NCI-H69 (cell line): Measurements from ENCODE around the gene HCAR1.
A peak's percentile ranks its signal among the peaks of the same experiment; 100 is the strongest.
"Not testable (repeated sequence)": the region's sequence is repeated elsewhere in the genome, so short reads cannot be mapped to it uniquely, and the experiment has no call there.

ENCODE experiments used
- DNase-seq: peaks from one replicate; lab custom pipeline; 2025; lab: John Stamatoyannopoulos, UW

Gene HCAR1

GRCh38 chr12:122721057-122721545, 9.5 kb downstream of the HCAR1 start:
- no peak for DNase-seq

GRCh38 chr12:122716658-122717057, 14.0 kb downstream of the HCAR1 start, which contains the start of gene HCAR3:
TSS of gene HCAR3 (minus strand) at chr12:122716811. CDS start at chr12:122716737, 74 bp downstream.
- DNase-seq: not testable (repeated sequence)

GRCh38 chr12:122715211-122715610, 15.4 kb downstream of the HCAR1 start:
- not testable (repeated sequence) for DNase-seq

GRCh38 chr12:122713491-122714188, 17.0 kb downstream of the HCAR1 start:
- not testable (repeated sequence) for DNase-seq

GRCh38 chr12:122711266-122711665, 19.4 kb downstream of the HCAR1 start:
- DNase-seq: not testable (repeated sequence)

GRCh38 chr12:122710341-122710740, 20.3 kb downstream of the HCAR1 start:
- not testable (repeated sequence) for DNase-seq

GRCh38 chr12:122709287-122709686, 21.4 kb downstream of the HCAR1 start:
- not testable (repeated sequence) for DNase-seq

GRCh38 chr12:122703841-122704240, 26.8 kb downstream of the HCAR1 start:
- not testable (repeated sequence) for DNase-seq

- not testable (repeated sequence) for DNase-seq
Measured at GRCh38 chr12:122702890-122703611, 27.6 kb downstream of the HCAR1 start, which contains the start of gene HCAR2. TSS of gene HCAR2 (minus strand) at chr12:122703357. CDS start at chr12:122703283, 74 bp downstream.

- peak; percentile 9 for DNase-seq
Measured at GRCh38 chr12:122701481-122701880, 29.2 kb downstream of the HCAR1 start.

GRCh38 chr12:122700038-122700710, 30.5 kb downstream of the HCAR1 start:
- DNase-seq: not testable (repeated sequence)

GRCh38 chr12:122696922-122697321, 33.7 kb downstream of the HCAR1 start:
- DNase-seq: not testable (repeated sequence)

- no peak for DNase-seq
Measured at GRCh38 chr12:122691566-122691965, 39.1 kb downstream of the HCAR1 start.

- DNase-seq: no peak
Measured at GRCh38 chr12:122688291-122688690, 42.4 kb downstream of the HCAR1 start.

- peak; percentile 52 for DNase-seq
Measured at GRCh38 chr12:122687086-122687485, 43.6 kb downstream of the HCAR1 start.

GRCh38 chr12:122686538-122686937, 44.1 kb downstream of the HCAR1 start:
- DNase-seq: no peak

- peak; percentile 67 for DNase-seq
Measured at GRCh38 chr12:122684297-122684813, 46.3 kb downstream of the HCAR1 start.

- DNase-seq: no peak
Measured at GRCh38 chr12:122681814-122682213, 48.8 kb downstream of the HCAR1 start.

- DNase-seq: not testable (repeated sequence)
Measured at GRCh38 chr12:122680989-122681388, 49.7 kb downstream of the HCAR1 start.

- not testable (repeated sequence) for DNase-seq
Measured at GRCh38 chr12:122676781-122677180, 53.9 kb downstream of the HCAR1 start.
